ENCODE measurements around the gene PCNX1. TPM values are rescaled to one million over a fixed set of nuclear protein-coding genes. Genes with fewer than 3 reads are reported as not detected.
A peak's percentile ranks its signal among the peaks of the same experiment; 100 is the strongest.

PCNX1 gene
- total RNA-seq, 1 experiment from 2014 or later = 23.3 TPM

DNA sequence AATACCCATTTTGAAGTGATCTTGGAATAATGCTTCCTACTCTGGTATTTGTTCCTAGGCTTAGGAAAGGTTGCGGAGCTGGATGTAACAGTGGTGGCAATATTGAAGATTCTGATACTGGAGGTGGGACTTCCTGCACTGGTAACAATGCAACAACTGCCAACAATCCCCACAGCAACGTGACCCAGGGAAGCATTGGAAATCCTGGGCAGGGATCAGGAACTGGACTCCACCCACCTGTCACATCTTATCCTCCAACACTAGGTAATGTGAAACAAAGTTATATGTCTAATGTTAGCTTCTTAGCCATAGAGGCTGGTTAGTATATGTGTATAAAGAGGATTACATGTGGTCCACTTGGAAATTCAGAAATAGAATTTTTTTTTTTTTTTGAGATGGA lies 197.9 kb downstream of the PCNX1 start:
- H3K4me2 ChIP-seq (ENCODE audit: low read length) = no peak overlapping the region
- H3K9me3 ChIP-seq (ENCODE audit: low read length) = no peaks in the 10 kb centered on the region
- intact Hi-C loops (cut with micrococcal nuclease) = loop anchor here (2.0 kb wide), 1 partner anchor 750 kb away; no protein-coding TSS in a partner anchor
- ATAC-seq (peak; percentile 43), DNase-seq (peak; percentile 26)
- no peak overlapping the region for H3K4me3 ChIP-seq (ENCODE audit: low read length)
- no peak overlapping the region for H3K27ac ChIP-seq (ENCODE audit: low read length)
- peaks cover 7% of the 10 kb centered on the region; the same call in 1 of the 2 replicates for H3K4me1 ChIP-seq (ENCODE audit: insufficient read depth, low read length)
- peaks cover 3% of the 10 kb centered on the region; the same call in 1 of the 2 replicates for H3K36me3 ChIP-seq (ENCODE audit: low read depth, low read length)
- H3F3A ChIP-seq (ENCODE audit: low read length, unreplicated experiment) = no peaks in the 10 kb centered on the region
- ChIA-PET POLR2A (ENCODE audit: unreplicated experiment) (no interaction called here), CTCF (interaction anchor here (0.6 kb wide), 1 partner anchor 648 kb away, joined by 5 read pairs; no protein-coding TSS in a partner anchor)
- no peaks in the 10 kb centered on the region for H3K9me2 ChIP-seq (replicated peaks; ENCODE audit: low read length)
- no peak overlapping the region for H3K9ac ChIP-seq (ENCODE audit: low read length)
- TF ChIP-seq EZH2 (IDR thresholded peaks at IDR 0.05; ENCODE audit: low read length, unreplicated experiment) (no peak), EZH2phosphoT487 (IDR thresholded peaks at IDR 0.05; ENCODE audit: borderline replicate concordance, low read length) (no peak), CTCF (conservative IDR thresholded peaks at IDR 0.05; ENCODE audit: low read depth, low read length) (no peak)
- no peaks in the 10 kb centered on the region for H4K20me1 ChIP-seq (ENCODE audit: low read length)
- no peaks in the 10 kb centered on the region for H3K27me3 ChIP-seq (ENCODE audit: low read length)
- no peaks in the 10 kb centered on the region for H3K79me2 ChIP-seq (ENCODE audit: low read length)
- H2AFZ ChIP-seq (ENCODE audit: low read length) = no peak overlapping the region
- no TSS peak for BruUV-seq (replicated peaks)

DNA sequence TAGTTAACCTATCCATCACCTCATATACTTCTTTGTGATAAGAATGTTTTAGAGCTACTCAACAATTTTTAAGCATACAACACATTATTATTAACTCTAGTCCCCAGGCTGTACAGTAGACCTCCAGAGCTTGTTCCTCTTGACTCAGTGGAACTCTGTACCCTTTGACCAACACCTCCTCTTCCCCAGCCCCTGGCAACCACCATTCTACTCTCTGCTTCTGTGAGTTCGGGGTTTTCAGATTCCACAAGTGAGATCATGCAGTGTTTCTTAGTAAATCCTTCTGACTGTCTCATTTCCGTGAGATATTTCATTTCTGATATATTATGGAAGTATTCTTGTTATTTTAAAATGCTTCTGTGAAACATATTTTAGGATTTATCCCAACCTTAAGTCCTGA lies 200.7 kb downstream of the PCNX1 start:
- Histone ChIP-seq H3K79me2 (ENCODE audit: low read length) (no peaks in the 10 kb centered on the region), H3K4me1 (ENCODE audit: insufficient read depth, low read length) (peaks cover 7% of the 10 kb centered on the region; the same call in 1 of the 2 replicates), H3K27ac (ENCODE audit: low read length) (no peak overlapping the region), H3K27me3 (ENCODE audit: low read length) (no peaks in the 10 kb centered on the region), H3K4me2 (ENCODE audit: low read length) (no peak overlapping the region), H3K9ac (ENCODE audit: low read length) (no peak overlapping the region), H3K4me3 (ENCODE audit: low read length) (no peak overlapping the region), H3K36me3 (ENCODE audit: low read depth, low read length) (peaks cover 3% of the 10 kb centered on the region; the same call in 1 of the 2 replicates), H3K9me3 (ENCODE audit: low read length) (no peaks in the 10 kb centered on the region), H2AFZ (ENCODE audit: low read length) (no peak overlapping the region), H4K20me1 (ENCODE audit: low read length) (no peaks in the 10 kb centered on the region), H3F3A (ENCODE audit: low read length, unreplicated experiment) (no peaks in the 10 kb centered on the region), H3K9me2 (replicated peaks; ENCODE audit: low read length) (no peaks in the 10 kb centered on the region)
- BruUV-seq (replicated peaks) = no TSS peak
- intact Hi-C loops (cut with micrococcal nuclease) = no loop called here
- POLR2A ChIA-PET (ENCODE audit: unreplicated experiment) = no interaction called here
- ATAC-seq (no peak), DNase-seq (no peak)
- no peak for TF ChIP-seq CTCF (conservative IDR thresholded peaks at IDR 0.05; ENCODE audit: low read depth, low read length)
- no peak for TF ChIP-seq EZH2phosphoT487 (IDR thresholded peaks at IDR 0.05; ENCODE audit: borderline replicate concordance, low read length)
- no peak for TF ChIP-seq EZH2 (IDR thresholded peaks at IDR 0.05; ENCODE audit: low read length, unreplicated experiment)
- CTCF ChIA-PET = no interaction called here

GRCh38 chr14:71108398-71109119 lies 201.3 kb downstream of the PCNX1 start:
- Histone ChIP-seq H3K4me1 (ENCODE audit: insufficient read depth, low read length) (peaks cover 7% of the 10 kb centered on the region; the same call in 1 of the 2 replicates), H4K20me1 (ENCODE audit: low read length) (no peaks in the 10 kb centered on the region), H2AFZ (ENCODE audit: low read length) (no peak overlapping the region), H3K9me3 (ENCODE audit: low read length) (no peaks in the 10 kb centered on the region), H3K79me2 (ENCODE audit: low read length) (no peaks in the 10 kb centered on the region), H3K36me3 (ENCODE audit: low read depth, low read length) (peaks cover 1% of the 10 kb centered on the region; the same call in 1 of the 2 replicates), H3K27ac (ENCODE audit: low read length) (no peak overlapping the region), H3K9me2 (replicated peaks; ENCODE audit: low read length) (no peaks in the 10 kb centered on the region), H3F3A (ENCODE audit: low read length, unreplicated experiment) (no peaks in the 10 kb centered on the region), H3K4me3 (ENCODE audit: low read length) (no peak overlapping the region), H3K9ac (ENCODE audit: low read length) (no peak overlapping the region), H3K27me3 (ENCODE audit: low read length) (no peaks in the 10 kb centered on the region), H3K4me2 (ENCODE audit: low read length) (no peak overlapping the region)
- DNase-seq (no peak), ATAC-seq (no peak)
- CTCF ChIA-PET = no interaction called here
- BruUV-seq (replicated peaks) = no TSS peak
- intact Hi-C loops (cut with micrococcal nuclease) = no loop called here
- TF ChIP-seq EZH2phosphoT487 (IDR thresholded peaks at IDR 0.05; ENCODE audit: borderline replicate concordance, low read length) (no peak), EZH2 (IDR thresholded peaks at IDR 0.05; ENCODE audit: low read length, unreplicated experiment) (no peak), CTCF (conservative IDR thresholded peaks at IDR 0.05; ENCODE audit: low read depth, low read length) (no peak)
- POLR2A ChIA-PET (ENCODE audit: unreplicated experiment) = no interaction called here
